Left forelimb (tissue), 1 donor: ENCODE measurements around the gene EMC8.

Source experiments
- DNase-seq: peaks from one replicate; pipeline ENCODE4 v3.0.0-alpha.2; 2018; ENCODE audit warnings: low spot score

Gene EMC8

DNA sequence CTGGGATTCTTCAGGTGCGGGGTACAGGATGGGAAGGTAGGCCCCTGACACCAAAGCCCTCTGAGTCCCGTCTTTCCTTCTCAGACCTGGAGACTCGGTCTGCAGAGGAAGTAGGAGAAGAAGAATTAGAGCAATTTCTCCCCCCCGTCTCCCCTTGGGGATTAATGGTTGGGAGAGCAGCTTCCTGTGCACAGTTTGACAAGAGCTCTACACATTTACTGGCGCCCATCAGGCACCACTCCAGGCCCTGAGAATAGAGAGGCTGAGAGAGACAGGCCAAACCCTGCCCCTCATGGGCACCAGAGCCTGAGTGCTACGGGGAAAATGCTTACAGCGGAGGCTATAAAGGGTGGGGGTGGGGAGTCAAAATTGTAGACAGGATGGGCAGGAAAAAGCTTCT lies 44.9 kb downstream of the EMC8 start:
- no peak for DNase-seq

DNA sequence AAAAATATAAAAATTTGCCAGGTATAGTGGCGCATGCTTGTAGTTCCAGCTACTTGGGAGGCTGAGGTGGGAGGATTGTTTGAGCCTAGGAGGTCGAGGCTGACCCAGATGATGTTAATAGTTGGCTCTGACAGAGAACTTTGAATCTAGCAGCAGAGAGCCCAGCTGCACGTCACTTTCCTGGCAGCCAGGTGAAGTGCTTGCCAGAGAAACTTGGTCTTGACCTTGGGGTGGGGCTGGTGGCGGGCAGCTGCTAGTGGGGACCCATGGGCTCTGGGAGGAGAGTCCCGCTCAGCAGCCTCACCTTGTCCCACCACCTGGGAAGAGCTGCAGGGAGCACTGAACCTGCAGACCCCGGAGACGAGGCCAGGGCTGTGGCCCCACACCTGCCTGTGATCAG lies 45.4 kb downstream of the EMC8 start:
- no peak for DNase-seq

DNA sequence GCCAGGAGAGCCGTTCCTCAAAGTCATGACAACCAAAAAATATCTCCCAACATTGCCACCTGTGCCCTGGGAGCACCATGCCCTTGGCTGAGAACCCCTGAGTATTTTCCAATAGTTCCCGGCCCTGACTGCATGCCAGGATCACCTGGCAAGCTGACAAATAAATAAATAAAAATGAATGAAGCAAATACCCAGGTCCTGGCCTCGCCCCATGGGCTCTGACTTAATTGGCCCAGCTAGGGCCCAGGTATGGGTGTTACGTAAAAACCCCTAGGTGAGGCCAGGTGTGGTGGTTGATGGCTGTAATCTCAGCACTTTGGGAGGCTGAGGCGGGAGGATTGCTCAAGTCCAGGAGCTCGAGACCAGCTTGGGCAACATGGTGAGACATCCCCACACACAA lies 45.8 kb downstream of the EMC8 start:
- DNase-seq: no peak

DNA sequence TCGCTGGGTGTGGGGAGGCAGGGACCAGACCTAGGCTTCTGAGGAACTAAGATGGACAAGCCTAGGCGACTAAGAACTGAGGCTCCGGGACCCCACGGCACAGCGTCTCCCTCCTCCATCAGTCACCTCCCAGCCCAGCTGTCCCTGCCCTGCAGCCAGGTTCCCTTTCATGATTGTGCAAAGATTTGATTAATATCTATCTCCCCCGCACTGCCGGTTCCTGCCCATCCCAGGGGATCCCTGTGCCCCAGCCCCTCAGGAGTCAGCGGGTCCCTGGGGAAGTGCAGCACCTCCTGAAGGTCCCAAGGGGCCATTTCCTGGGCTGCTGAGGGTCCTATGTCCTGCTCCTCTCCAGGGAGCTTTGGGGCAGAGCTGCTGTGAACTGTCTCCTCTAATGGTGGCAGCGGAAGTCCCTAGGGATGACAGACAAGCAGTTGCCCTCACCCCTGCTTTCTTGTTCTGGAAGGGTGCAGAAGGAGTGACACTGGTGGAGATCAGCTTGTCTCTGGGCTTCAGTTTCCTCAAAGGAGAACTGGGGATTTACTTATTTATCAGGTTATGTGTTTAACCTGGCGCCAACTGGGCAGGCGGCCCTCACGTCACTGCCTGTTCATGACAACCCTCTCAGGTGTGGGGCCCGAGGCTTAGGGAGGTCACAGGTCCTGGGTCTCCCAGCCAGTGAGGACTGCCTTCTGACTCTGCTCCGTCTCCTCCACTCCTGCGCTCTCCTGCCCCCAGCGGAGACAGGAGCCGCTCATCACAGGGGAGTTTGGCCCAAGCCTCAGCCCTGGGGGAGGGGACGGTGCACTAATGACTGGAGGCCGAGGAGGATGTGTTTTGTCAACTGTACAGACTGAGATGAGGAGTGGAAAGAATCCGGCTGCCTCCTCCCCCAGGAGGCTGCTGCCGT lies 46.6 kb downstream of the EMC8 start:
- no peak for DNase-seq

DNA sequence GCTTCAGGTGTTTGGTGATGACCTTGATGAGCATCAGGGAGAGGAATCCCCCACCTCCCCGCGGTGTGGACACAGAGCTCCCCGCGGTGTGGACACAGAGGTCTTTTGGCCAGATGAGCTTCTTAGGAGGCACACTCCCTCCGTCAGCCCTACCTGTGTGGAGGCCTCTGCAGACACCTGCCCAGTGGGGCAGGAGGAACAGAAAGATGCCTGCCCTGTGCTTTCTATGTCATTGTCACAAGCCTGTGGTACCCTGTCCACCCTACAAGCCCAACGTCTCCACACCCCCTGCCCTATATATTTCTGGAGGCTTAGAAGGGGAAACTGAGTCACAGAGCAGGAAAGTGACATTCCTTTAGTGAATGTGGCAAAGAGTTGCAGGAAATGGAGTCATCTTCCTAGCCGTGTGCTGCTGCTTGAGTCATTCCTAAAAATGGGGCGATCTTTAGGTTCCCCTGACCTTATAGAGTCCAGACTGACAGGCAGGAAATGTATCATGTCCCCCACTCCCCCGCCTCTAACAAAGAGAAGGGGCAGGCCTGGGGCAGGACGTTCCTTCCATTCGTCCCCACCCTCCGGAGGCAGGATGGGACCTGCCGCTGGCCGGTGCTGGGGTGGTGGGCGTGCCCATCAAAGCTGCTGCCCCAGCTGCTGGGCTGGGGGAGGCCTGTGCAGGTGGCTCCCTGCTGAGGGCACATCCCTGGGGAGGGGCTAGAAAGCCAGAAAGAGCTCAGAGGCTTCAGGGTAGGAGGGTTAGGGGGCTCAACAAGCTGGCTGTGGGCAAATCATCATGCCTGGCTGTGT lies 47.4 kb downstream of the EMC8 start:
- DNase-seq: no peak

DNA sequence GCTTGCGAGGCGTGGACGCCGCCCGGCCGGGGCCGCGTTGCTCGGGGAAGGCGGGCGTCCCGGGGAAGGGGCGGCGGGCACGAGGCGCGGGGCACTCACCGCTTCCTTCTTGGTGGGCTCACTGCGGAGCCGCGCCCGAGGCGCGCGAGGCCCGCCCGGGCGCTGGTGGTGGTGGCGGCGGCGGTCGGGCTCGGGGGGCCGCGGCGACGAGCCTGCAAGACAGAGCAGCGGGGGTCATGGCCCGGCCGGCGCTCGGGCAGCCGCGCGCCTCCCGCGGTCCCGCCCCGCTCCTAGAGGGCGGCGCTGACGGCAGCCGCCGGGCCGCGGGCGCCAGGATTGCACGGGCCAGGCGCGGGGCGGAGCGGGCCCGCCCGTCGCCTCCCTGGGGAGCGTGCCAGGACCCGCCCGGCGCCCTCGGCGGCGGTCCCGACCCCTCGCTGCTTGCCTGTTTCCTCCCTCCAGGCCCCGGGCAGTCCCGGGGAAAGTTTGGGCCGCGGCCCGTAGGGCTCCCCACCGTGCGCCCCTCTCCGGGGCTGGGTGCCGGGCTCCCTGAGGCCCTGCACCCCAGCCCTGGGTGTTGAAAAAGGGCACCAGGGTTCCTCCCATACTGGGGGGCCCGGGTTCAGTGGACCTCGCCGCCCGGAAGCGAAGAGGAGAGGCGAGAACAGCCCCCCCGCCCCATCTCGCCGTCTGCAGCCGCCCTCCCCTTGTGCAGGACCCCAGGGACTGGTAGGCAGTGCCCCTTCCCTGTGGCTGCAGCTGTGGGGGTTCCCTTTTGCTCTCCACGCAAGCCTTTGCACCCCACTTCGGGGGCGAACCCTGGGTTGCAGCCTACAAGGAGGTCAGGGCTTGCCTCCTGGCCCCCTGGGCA lies 48.3 kb downstream of the EMC8 start, which contains the start of gene C16orf74:
Gene C16orf74, minus strand, starts transcription at position 270 of the 871 bp plus-strand sequence. CDS start 15,879 bp downstream, outside the sequence.
- DNase-seq: no peak

DNA sequence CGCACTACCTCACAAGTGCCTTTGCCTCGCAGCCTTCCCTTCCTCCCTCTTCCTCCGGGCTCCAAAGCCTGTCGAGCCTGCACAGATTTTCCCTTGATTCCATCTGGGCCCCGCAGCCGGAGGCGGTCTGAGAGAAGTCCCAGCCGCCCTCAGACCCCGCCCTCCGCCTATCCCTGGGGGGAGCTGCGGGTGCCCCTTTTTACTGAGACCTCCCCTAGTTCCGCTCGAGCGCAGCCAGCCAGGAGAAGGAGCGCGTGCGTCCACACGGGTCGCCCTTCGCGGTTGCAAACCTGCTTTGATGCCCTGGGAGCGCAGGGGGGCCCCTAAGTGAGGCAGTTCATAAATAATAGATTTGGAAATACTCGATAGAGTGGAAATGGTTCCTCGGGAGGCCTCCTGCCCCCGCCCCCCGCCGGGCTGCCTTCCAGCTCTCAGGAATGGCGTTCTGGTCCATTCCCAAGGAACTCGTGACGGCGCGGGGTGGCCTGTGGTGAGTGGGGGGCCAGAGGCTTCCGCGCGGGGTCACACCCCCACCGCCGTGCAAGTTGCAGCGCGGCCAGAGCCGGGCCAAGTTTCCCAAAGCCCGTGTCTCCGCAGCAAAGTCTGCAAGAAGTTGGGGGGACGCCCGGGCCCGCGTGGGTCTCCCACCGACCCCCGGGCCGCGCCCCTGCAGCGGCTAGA lies 49.1 kb downstream of the EMC8 start:
- no peak for DNase-seq

DNA sequence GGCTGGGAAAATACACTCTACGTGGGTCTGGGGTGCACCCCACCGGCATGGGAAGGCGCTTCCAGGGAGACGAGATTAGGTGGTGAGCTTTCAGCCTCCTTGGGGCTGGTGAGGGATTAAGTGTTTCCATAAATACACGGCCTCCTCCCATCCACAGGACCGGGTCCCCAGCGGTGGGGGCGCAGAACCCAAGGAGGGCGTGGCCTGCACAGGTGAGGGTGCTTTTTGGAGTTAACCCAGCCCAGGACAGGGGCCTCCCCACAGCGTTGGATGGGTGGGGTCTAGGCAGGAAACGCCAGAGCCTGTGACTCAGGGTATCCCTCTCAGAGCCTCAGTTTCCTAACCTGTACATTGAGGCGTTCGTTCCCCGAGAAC lies 49.6 kb downstream of the EMC8 start:
- no peak for DNase-seq

DNA sequence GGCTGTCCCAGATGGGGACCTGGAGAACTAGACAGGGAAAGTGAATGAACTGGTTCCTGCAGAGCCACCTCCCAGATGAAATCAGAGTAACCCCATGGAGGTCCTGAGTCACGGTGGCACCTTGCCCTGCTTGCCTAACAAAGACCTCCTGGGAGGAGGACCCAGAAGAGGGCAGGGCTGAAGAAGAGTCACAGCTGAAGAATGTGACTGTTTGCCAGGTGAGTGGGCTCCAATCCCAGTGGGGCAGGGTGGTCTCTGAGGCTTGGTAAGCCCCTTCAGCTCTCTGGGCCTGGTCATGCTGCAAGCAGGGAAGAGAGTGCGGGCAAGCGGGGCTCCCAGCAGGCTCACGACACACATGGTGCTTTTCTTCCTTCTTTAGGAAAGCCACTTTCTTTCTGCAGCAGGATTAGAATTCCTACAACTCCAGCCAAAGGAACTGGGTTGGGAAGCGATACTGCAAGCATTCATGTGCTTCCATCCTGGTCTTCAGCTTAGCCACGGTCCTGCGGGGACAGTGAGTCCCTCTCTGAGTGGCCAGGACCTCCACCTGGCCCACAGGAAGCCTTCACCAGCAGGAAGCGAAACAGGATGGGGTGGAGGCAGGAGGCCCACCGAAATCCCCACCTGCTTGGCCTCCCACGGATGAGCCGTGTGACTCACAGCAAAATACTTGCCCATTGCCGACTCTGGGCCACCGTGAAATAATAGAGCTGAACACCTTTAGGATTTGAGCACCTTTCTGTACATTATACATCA lies 52.7 kb downstream of the EMC8 start:
- DNase-seq: no peak

DNA sequence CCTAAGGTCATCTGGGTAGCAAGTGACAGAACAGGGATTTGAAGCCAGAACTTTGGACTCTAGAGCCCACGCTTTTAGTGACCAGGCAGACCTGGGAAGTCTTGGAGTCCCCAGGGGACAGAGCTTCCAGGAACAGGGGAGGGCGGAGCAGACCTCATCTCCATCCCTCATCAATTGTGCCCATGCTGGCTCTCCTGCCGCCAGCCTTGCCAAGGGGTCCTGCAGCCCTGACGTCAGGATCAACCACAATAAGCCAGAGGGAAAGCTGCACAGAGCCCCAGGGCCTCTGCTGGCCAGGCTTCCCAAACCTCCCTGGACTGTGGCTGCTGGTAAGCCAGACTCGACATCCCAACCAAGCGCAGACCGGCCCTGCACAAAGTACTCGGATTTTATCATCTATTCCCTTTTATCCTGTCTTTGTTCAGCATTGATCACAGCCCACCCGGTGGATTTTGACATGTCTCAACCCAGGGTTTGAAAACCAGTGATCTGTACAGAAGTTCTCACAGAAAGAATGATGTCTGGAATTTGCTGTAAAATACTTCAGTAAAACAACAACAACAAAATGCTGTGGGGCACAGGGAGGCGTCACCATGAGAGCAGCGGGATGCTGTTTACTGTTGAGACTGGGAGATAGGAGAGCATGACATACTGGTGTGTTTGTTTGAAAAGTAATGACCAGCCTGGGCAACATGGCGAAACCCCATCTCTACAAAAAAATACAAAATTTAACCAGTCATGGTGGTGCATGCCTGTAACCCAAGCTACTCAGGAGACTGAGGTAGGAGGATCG lies 60.2 kb downstream of the EMC8 start:
- no peak for DNase-seq

DNA sequence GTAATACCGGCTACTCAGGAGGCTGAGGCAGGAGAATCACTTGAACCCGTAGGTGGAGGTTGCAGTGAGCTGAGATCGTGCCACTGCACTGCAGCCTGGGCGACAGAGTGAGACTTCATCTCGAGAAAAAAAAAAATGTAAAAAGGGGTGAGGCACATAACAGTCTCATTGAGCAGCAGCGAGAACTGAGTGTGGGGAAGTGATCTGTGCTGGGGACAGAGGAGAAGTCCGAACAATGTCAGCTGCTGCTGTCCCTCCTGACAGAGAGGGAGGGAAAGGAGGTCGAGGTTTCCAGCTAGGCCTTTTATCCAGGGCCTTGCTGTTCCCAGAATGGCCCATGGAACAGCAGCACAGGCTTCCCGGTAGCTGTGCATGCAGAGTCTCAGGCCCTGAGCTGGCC lies 62.4 kb downstream of the EMC8 start:
- no peak for DNase-seq

DNA sequence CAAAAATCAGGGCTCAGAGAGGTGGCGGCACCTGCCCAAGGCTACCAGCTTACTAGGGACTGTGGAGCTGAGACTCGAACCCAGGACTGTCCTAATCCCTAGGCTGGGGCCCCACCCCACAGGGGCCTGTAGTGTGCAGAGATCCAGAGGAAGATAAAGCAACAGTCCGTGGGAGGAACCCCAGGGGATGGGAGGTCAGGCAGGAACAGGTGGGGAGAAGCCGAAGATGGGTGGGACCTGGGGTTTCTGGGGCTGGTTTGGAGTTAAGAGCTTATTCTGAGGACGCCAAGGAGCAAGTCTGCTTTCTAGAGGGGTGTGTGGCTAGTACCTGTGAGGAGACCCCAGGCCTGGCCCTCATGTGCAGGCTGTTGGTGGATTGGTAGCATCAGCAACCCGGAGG lies 63.4 kb downstream of the EMC8 start:
- DNase-seq: no peak

DNA sequence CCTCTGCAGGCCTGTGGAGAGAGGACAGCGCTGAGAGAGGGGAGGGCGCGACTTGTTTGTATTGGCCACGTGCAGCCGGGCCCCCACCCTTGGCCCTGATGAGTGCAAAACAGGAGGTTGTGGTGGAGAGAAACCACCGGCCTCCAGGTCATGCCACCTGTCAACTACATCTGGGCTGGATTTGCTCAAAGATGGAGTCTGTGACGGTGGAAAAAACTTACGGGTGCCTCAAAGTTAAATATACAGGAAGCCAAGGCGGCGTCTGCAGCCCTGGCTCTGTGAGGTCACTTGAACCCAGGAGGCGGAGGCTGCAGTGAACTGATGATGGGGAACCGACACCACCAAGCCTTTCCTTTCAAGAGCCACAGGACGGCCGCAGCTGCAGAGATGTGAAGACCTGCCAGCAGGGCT lies 64.1 kb downstream of the EMC8 start:
- DNase-seq: no peak

DNA sequence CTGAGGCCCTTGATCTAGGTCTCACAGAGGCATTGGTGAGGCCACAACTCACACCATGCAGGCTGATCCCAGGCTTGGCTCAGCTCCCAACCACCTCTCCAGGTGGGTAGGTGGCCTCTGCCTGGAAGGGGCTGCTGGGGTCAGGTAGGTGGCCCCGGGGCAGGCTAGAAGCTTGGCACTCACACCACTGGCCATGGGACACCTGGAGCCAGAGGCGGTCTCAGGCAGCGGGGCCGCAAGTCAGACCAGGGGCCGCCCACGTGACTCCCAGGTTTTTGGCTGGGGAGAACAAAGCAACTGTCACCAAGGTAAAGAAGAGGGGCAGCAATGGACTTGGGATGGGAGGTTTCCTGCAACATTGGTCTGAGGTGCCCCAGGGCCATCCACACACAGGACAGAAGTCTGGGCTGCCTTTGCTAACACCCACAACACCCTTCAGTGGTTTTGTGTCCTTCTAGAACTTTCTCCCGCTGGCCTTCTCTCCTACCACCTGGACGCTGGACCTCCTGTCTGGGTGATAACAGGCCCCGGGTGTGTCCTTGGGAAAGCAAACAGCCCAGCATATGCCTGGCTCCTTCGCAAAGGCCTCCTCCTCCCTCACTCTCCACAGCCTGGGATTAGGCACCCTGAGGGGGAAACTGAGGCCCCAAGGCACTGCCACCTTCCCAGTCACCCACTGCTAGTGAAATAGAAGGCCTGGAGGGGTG lies 64.9 kb downstream of the EMC8 start:
- no peak for DNase-seq

DNA sequence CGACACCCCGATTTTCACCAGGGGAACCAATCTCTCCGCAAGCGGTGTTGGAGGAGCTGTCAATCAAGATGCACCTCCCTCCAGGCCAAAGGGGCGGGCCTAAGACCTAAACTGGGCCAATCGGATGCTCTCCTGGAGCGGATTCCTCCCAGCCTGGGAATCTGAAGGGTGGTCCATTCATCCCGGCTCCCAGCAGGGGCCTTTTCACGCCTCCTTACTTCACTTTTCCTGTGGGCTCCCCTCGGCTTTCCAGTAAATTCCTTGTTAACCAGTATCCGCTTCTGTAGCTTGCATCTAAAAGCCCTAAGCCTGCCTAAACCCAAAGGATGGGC lies 65.5 kb downstream of the EMC8 start:
- DNase-seq: no peak

DNA sequence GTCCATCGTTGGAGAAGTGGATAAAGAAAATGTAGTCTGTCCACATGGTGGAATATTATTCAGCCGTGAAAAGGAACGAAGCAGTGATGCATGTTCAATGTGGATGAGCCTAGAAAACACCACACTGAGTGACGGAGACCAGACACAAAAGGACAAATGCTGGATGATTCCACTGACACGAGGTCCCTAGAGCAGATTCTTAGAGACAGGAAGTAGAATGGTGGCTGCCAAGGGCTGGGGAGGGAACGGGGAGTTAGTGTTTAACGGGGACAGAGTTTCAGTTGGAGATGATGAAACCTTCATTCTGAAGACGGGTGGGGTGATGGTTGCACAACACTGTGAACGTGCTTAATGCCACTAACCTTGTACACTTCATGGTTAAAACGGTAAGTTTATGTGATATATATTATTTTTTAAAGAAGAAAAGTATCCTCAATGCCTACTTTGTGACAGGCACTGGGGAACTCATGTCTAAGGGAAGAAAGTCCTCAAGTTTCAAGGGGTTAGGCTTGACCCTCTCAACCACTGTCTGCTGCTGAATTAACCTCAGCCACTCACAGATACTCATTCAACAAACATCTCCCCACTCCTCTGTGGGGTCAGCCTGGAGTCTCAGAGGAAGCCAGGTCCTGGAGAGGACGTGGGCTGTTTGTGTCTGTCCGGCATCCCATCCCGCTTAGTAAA lies 66.0 kb downstream of the EMC8 start:
- DNase-seq: no peak

DNA sequence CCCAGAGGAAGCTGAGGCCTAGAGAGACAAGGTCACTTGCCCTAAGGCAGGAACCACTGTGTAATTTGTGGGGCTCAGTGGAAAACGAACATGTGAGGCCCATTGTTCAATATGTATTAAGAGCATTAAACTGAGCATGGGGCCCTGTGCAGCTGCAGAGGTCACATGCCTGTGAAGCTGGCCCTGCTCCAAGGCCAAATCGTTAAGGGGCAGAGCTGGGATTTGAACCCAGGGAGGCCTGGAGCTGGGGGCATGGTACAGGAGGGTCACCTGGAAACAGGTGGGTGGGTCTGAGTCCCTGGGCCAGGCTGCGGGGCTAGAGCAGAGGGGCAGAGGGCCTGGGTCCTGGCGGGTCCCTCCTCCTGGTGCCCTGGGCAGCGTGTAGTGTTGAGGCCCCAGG lies 68.2 kb downstream of the EMC8 start:
- no peak for DNase-seq

DNA sequence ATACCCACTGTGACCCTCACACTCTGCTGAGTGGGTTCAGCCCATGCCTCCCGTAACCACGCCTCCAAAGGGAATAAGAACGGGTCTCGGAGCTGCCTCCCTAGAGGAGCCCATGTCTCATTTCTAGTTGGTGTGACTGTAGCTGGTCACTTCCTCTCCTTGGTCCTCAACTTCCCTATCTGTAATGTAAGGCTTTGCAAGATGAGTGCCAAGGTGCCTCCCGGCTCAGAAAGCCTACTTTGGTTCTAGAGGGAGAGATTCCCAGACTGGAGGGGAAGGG lies 69.2 kb downstream of the EMC8 start:
- no peak for DNase-seq
